ENCODE results near the gene ALLC.

The ALLC gene

GRCh38 chr2:3641841-3642421 lies 16.1 kb upstream of the ALLC start:
- DNase-seq: no peak

- DNase-seq: no peak
Measured at GRCh38 chr2:3642521-3643215, 15.3 kb upstream of the ALLC start.

- no peak for DNase-seq
Measured at GRCh38 chr2:3643371-3644245, 14.4 kb upstream of the ALLC start.

GRCh38 chr2:3644246-3644525 lies 13.8 kb upstream of the ALLC start:
- DNase-seq: no peak

GRCh38 chr2:3644891-3645605 lies 13.0 kb upstream of the ALLC start:
- no peak for DNase-seq

- DNase-seq: no peak
Measured at GRCh38 chr2:3645745-3646389, 12.1 kb upstream of the ALLC start.

- DNase-seq: no peak
Measured at GRCh38 chr2:3646446-3646845, 11.6 kb upstream of the ALLC start.

- DNase-seq: no peak
Measured at GRCh38 chr2:3647246-3647645, 10.8 kb upstream of the ALLC start.

- no peak for DNase-seq
Measured at GRCh38 chr2:3647831-3648651, 10.0 kb upstream of the ALLC start.

GRCh38 chr2:3648652-3649177 lies 9.3 kb upstream of the ALLC start:
- DNase-seq: no peak

GRCh38 chr2:3649581-3649980 lies 8.4 kb upstream of the ALLC start:
- no peak for DNase-seq

- no peak for DNase-seq
Measured at GRCh38 chr2:3650140-3650920, 7.7 kb upstream of the ALLC start.

GRCh38 chr2:3651691-3652648 lies 6.0 kb upstream of the ALLC start:
- DNase-seq: no peak

GRCh38 chr2:3652896-3653625 lies 4.9 kb upstream of the ALLC start:
- DNase-seq: no peak

GRCh38 chr2:3654011-3654410 lies 4.0 kb upstream of the ALLC start:
- DNase-seq: no peak

- DNase-seq: no peak
Measured at GRCh38 chr2:3654531-3655225, 3.3 kb upstream of the ALLC start.

- no peak for DNase-seq
Measured at GRCh38 chr2:3655871-3656761, 1.9 kb upstream of the ALLC start.
